ENCODE results near the gene ITGAD.

The ITGAD gene

GRCh38 chr16:31382485-31383161, 10.5 kb upstream of the ITGAD start:
- Mint-ChIP-seq H3K9me3 (no peaks in the 10 kb centered on the region), H3K4me3 (no peak overlapping the region), H3K4me1 (ENCODE audit: low read depth) (peaks cover 29% of the 10 kb centered on the region), H3K27me3 (peaks cover 4% of the 10 kb centered on the region), H3K27ac (peak overlapping the region; percentile 14), H3K36me3 (ENCODE audit: low read depth) (no peaks in the 10 kb centered on the region)

GRCh38 chr16:31385680-31386079, 7.5 kb upstream of the ITGAD start:
- Mint-ChIP-seq H3K27ac (peak overlapping the region; percentile 49), H3K27me3 (peaks cover 15% of the 10 kb centered on the region), H3K4me1 (ENCODE audit: low read depth) (peaks cover 30% of the 10 kb centered on the region), H3K36me3 (ENCODE audit: low read depth) (no peaks in the 10 kb centered on the region), H3K9me3 (no peaks in the 10 kb centered on the region), H3K4me3 (no peak overlapping the region)

GRCh38 chr16:31386157-31386984, 6.8 kb upstream of the ITGAD start:
- peak overlapping the region; percentile 37 for H3K4me3 Mint-ChIP-seq
- H3K27me3 Mint-ChIP-seq = peaks cover 15% of the 10 kb centered on the region
- H3K9me3 Mint-ChIP-seq = no peaks in the 10 kb centered on the region
- H3K4me1 Mint-ChIP-seq (ENCODE audit: low read depth) = peaks cover 30% of the 10 kb centered on the region
- peak overlapping the region; percentile 78 for H3K27ac Mint-ChIP-seq
- no peaks in the 10 kb centered on the region for H3K36me3 Mint-ChIP-seq (ENCODE audit: low read depth)

- Mint-ChIP-seq H3K4me1 (ENCODE audit: low read depth) (peaks cover 30% of the 10 kb centered on the region), H3K36me3 (ENCODE audit: low read depth) (no peaks in the 10 kb centered on the region), H3K27me3 (peaks cover 19% of the 10 kb centered on the region), H3K27ac (no peak overlapping the region), H3K4me3 (no peak overlapping the region), H3K9me3 (no peaks in the 10 kb centered on the region)
Measured at GRCh38 chr16:31388535-31388934, 4.6 kb upstream of the ITGAD start.

GRCh38 chr16:31390504-31391041, 2.6 kb upstream of the ITGAD start:
- H3K4me1 Mint-ChIP-seq (ENCODE audit: low read depth) = peaks cover 21% of the 10 kb centered on the region
- no peak overlapping the region for H3K4me3 Mint-ChIP-seq
- peaks cover 19% of the 10 kb centered on the region for H3K27me3 Mint-ChIP-seq
- no peaks in the 10 kb centered on the region for H3K36me3 Mint-ChIP-seq (ENCODE audit: low read depth)
- H3K9me3 Mint-ChIP-seq = no peaks in the 10 kb centered on the region
- H3K27ac Mint-ChIP-seq = no peak overlapping the region

- Mint-ChIP-seq H3K36me3 (ENCODE audit: low read depth) (no peaks in the 10 kb centered on the region), H3K27ac (no peak overlapping the region), H3K4me1 (ENCODE audit: low read depth) (peaks cover 12% of the 10 kb centered on the region), H3K9me3 (peaks cover 4% of the 10 kb centered on the region), H3K27me3 (peaks cover 4% of the 10 kb centered on the region), H3K4me3 (no peak overlapping the region)
Measured at GRCh38 chr16:31395647-31396046, 2.5 kb downstream of the ITGAD start.

- Mint-ChIP-seq H3K27ac (no peak overlapping the region), H3K9me3 (peaks cover 4% of the 10 kb centered on the region), H3K4me1 (ENCODE audit: low read depth) (peaks cover 12% of the 10 kb centered on the region), H3K4me3 (no peak overlapping the region), H3K36me3 (ENCODE audit: low read depth) (no peaks in the 10 kb centered on the region), H3K27me3 (peaks cover 4% of the 10 kb centered on the region)
Measured at GRCh38 chr16:31397096-31397660, 4.0 kb downstream of the ITGAD start.

- Mint-ChIP-seq H3K27ac (no peak overlapping the region), H3K9me3 (peaks cover 4% of the 10 kb centered on the region), H3K4me1 (ENCODE audit: low read depth) (peaks cover 15% of the 10 kb centered on the region), H3K36me3 (ENCODE audit: low read depth) (no peaks in the 10 kb centered on the region), H3K27me3 (no peaks in the 10 kb centered on the region), H3K4me3 (no peak overlapping the region)
Measured at GRCh38 chr16:31397701-31398100, 4.6 kb downstream of the ITGAD start.

- Mint-ChIP-seq H3K27me3 (no peaks in the 10 kb centered on the region), H3K4me1 (ENCODE audit: low read depth) (peaks cover 19% of the 10 kb centered on the region), H3K27ac (no peak overlapping the region), H3K9me3 (peaks cover 4% of the 10 kb centered on the region), H3K4me3 (no peak overlapping the region), H3K36me3 (ENCODE audit: low read depth) (no peaks in the 10 kb centered on the region)
Measured at GRCh38 chr16:31400191-31400590, 7.1 kb downstream of the ITGAD start.

GRCh38 chr16:31401436-31401835, 8.3 kb downstream of the ITGAD start:
- H3K27ac Mint-ChIP-seq = no peak overlapping the region
- no peaks in the 10 kb centered on the region for H3K36me3 Mint-ChIP-seq (ENCODE audit: low read depth)
- peaks cover 19% of the 10 kb centered on the region for H3K4me1 Mint-ChIP-seq (ENCODE audit: low read depth)
- H3K4me3 Mint-ChIP-seq = no peak overlapping the region
- no peaks in the 10 kb centered on the region for H3K27me3 Mint-ChIP-seq
- peaks cover 4% of the 10 kb centered on the region for H3K9me3 Mint-ChIP-seq

- Mint-ChIP-seq H3K4me3 (no peak overlapping the region), H3K4me1 (ENCODE audit: low read depth) (peaks cover 19% of the 10 kb centered on the region), H3K27ac (no peak overlapping the region), H3K9me3 (peaks cover 4% of the 10 kb centered on the region), H3K36me3 (ENCODE audit: low read depth) (no peaks in the 10 kb centered on the region), H3K27me3 (no peaks in the 10 kb centered on the region)
Measured at GRCh38 chr16:31402687-31403086, 9.6 kb downstream of the ITGAD start.

- Mint-ChIP-seq H3K4me3 (no peak overlapping the region), H3K4me1 (ENCODE audit: low read depth) (peaks cover 19% of the 10 kb centered on the region), H3K27me3 (no peaks in the 10 kb centered on the region), H3K36me3 (ENCODE audit: low read depth) (no peaks in the 10 kb centered on the region), H3K9me3 (peaks cover 4% of the 10 kb centered on the region), H3K27ac (no peak overlapping the region)
Measured at GRCh38 chr16:31403590-31404352, 10.6 kb downstream of the ITGAD start.

GRCh38 chr16:31404353-31405064, 11.4 kb downstream of the ITGAD start:
- Mint-ChIP-seq H3K9me3 (peaks cover 4% of the 10 kb centered on the region), H3K4me1 (ENCODE audit: low read depth) (peaks cover 15% of the 10 kb centered on the region), H3K27me3 (no peaks in the 10 kb centered on the region), H3K27ac (no peak overlapping the region), H3K4me3 (no peak overlapping the region), H3K36me3 (ENCODE audit: low read depth) (no peaks in the 10 kb centered on the region)

- peaks cover 7% of the 10 kb centered on the region for H3K4me1 Mint-ChIP-seq (ENCODE audit: low read depth)
- H3K36me3 Mint-ChIP-seq (ENCODE audit: low read depth) = no peaks in the 10 kb centered on the region
- no peaks in the 10 kb centered on the region for H3K9me3 Mint-ChIP-seq
- H3K27ac Mint-ChIP-seq = no peak overlapping the region
- no peaks in the 10 kb centered on the region for H3K27me3 Mint-ChIP-seq
- H3K4me3 Mint-ChIP-seq = no peak overlapping the region
Measured at GRCh38 chr16:31407406-31407805, 14.3 kb downstream of the ITGAD start.

Data from stimulated activated naive CD8-positive, alpha-beta T cell treated with anti-CD3 and anti-CD28 coated beads, Interleukin-15, Interleukin-2, amounts not matched to agents 100 ng/mL and 50 ng/mL, for 24 hours (primary cell).